Measurements from ENCODE around the gene FGF16. TPM values are rescaled to one million over a fixed set of nuclear protein-coding genes. Genes with fewer than 3 reads are reported as not detected.
A peak's percentile ranks its signal among the peaks of the same experiment; 100 is the strongest.
"Not testable (repeated sequence)": the region's sequence is repeated elsewhere in the genome, so short reads cannot be mapped to it uniquely, and the experiment has no call there.

Gene FGF16
- not detected for total RNA-seq

- ATAC-seq = peak; percentile 66
- intact Hi-C loops (cut with DNase I, micrococcal nuclease) = loop anchor here in 1 of 2 experiments (5.0 to 10.0 kb wide), 4 partner anchors 148 to 645 kb away; partner anchors contain the start of genes COX7B and MAGT1
- POLR2A ChIA-PET = no interaction called here
Measured at GRCh38 chrX:77446908-77447652, at the start of gene FGF16. Gene FGF16, plus strand, starts transcription at chrX:77447389. Its CDS starts 286 bp downstream, at chrX:77447675.

DNA sequence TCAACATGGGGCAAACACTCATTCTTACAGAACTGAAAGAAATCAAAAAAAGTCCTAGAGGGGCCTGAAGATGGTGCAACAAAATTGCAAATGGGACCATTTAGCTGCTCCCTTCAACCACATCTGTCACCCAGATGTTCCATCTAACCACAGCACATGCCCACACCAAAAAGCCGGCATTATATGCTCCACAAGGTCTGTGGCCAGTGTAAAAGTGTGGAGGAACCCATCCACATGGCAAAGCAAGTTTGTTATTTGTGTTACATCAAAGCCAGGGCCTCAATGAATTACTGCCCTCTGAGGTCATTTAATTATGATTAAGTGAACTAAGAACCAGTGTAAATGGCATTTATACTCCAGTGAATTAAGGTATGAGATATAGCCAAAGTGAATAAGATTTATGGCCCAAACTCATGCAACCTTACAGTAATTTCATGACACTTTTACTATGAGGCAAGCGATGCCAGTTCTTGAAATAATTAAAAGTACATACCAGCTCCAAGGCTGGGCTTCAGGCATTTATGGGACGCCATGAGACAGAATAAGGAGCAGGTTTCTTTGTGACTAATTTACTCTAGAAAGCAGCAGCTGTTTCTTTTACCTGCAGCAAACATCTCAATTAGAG, 48.7 kb upstream of the FGF16 start:
- H3K4me1 Mint-ChIP-seq = no peaks in the 10 kb centered on the region
- CTCF ChIA-PET = no interaction called here
- H3K27ac Mint-ChIP-seq = no peak overlapping the region

More at GRCh38 chrX:77446908-77447652, at the start of gene FGF16:
- peak; percentile 42 for DNase-seq
- H3K27me3 Mint-ChIP-seq = peaks cover 22% of the 10 kb centered on the region
- no peaks in the 10 kb centered on the region for H3K9me3 Mint-ChIP-seq (ENCODE audit: low read depth)
- peaks cover 8% of the 10 kb centered on the region for H3K4me1 Mint-ChIP-seq
- H3K36me3 Mint-ChIP-seq (ENCODE audit: low read depth) = no peaks in the 10 kb centered on the region
- CTCF ChIA-PET = interaction anchor here (0.7 kb wide), 2 partner anchors 67 to 149 kb away, joined by 3 to 4 read pairs; no protein-coding TSS in a partner anchor
- peak within 1 kb of the TSS; percentile 66 for H3K4me3 Mint-ChIP-seq
- peak within 1 kb of the TSS; percentile 13 for H3K27ac Mint-ChIP-seq

DNA sequence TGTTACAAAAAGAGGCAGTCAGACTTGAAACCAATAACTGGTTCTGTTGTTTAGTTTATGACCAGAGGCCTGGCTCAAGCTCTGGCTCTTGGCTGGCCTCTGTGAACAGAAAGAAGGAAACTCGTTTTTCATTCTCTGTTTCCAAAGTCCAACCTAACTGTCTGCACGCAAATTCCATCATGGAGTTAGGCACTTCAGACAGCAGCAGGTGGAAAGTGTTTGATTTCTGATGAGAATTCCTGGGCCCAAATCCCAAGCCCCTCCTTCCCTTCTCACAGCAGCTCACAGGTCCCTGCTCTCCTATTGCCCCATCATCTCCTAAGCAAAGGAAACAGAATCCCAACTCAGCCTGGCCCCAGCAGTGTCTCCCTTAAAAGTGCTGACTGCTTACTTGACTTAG, 42.8 kb upstream of the FGF16 start:
- intact Hi-C loops (cut with DNase I, micrococcal nuclease) = no loop called here
- DNase-seq (no peak), ATAC-seq (no peak)
- H3K27ac Mint-ChIP-seq = no peak overlapping the region
- H3K27me3 Mint-ChIP-seq = no peaks in the 10 kb centered on the region
- H3K4me1 Mint-ChIP-seq = no peaks in the 10 kb centered on the region
- CTCF ChIA-PET = no interaction called here
- H3K36me3 Mint-ChIP-seq (ENCODE audit: low read depth) = no peaks in the 10 kb centered on the region
- POLR2A ChIA-PET = no interaction called here
- no peaks in the 10 kb centered on the region for H3K9me3 Mint-ChIP-seq (ENCODE audit: low read depth)
- no peak overlapping the region for H3K4me3 Mint-ChIP-seq

More for the DNA sequence above, 48.7 kb upstream of the FGF16 start:
- POLR2A ChIA-PET = no interaction called here
- no peaks in the 10 kb centered on the region for H3K27me3 Mint-ChIP-seq
- intact Hi-C loops (cut with DNase I, micrococcal nuclease) = no loop called here
- H3K9me3 Mint-ChIP-seq (ENCODE audit: low read depth) = peaks cover 1% of the 10 kb centered on the region
- ATAC-seq = no peak
- no peak for DNase-seq
- no peak overlapping the region for H3K4me3 Mint-ChIP-seq
- no peaks in the 10 kb centered on the region for H3K36me3 Mint-ChIP-seq (ENCODE audit: low read depth)

- CTCF ChIA-PET; POLR2A ChIA-PET; H3K27ac Mint-ChIP-seq; DNase-seq; H3K4me3 Mint-ChIP-seq; ATAC-seq; H3K9me3 Mint-ChIP-seq (ENCODE audit: low read depth); intact Hi-C loops (cut with DNase I, micrococcal nuclease); H3K27me3 Mint-ChIP-seq; H3K4me1 Mint-ChIP-seq; H3K36me3 Mint-ChIP-seq (ENCODE audit: low read depth): not testable (repeated sequence)
Measured at GRCh38 chrX:77407821-77408220, 39.4 kb upstream of the FGF16 start.

GRCh38 chrX:77412631-77413030, 34.6 kb upstream of the FGF16 start:
- peaks cover 7% of the 10 kb centered on the region for H3K27me3 Mint-ChIP-seq
- no peak overlapping the region for H3K4me3 Mint-ChIP-seq

GRCh38 chrX:77415161-77415560, 32.0 kb upstream of the FGF16 start:
- peaks cover 7% of the 10 kb centered on the region for H3K27me3 Mint-ChIP-seq
- DNase-seq (no peak), ATAC-seq (no peak)
- intact Hi-C loops (cut with DNase I, micrococcal nuclease) = no loop called here
- H3K27ac Mint-ChIP-seq = no peak overlapping the region
- ChIA-PET CTCF (interaction anchor here (0.7 kb wide), 1 partner anchor 46 kb away, joined by 3 read pairs; no protein-coding TSS in a partner anchor), POLR2A (no interaction called here)
- H3K36me3 Mint-ChIP-seq (ENCODE audit: low read depth) = no peaks in the 10 kb centered on the region
- no peak overlapping the region for H3K4me3 Mint-ChIP-seq
- H3K4me1 Mint-ChIP-seq = no peaks in the 10 kb centered on the region
- no peaks in the 10 kb centered on the region for H3K9me3 Mint-ChIP-seq (ENCODE audit: low read depth)

More at GRCh38 chrX:77412631-77413030, 34.6 kb upstream of the FGF16 start:
- Mint-ChIP-seq H3K9me3 (ENCODE audit: low read depth) (no peaks in the 10 kb centered on the region), H3K27ac (no peak overlapping the region), H3K4me1 (no peaks in the 10 kb centered on the region), H3K36me3 (ENCODE audit: low read depth) (no peaks in the 10 kb centered on the region)
- CTCF ChIA-PET = no interaction called here
- DNase-seq (no peak), ATAC-seq (no peak)
- intact Hi-C loops (cut with DNase I, micrococcal nuclease) = no loop called here
- POLR2A ChIA-PET = no interaction called here

DNA sequence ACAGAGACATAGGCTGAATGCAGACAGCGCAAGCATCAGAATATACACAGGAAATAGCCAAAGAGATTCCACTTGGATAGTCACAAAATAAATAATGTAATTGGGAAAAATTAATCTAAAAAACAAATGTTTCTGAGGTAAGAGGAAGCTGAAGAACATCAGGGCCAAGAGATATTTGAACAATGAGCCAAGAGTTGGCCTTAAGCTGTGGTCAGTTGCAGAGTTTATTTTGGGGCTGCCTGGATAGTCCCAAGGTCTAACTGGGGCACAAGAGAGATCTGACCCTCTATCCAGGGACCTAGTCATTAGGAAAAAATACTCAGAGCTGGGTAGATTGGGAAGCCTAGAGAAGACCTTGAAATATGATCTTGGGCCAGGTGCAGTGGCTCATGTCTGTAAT, 31.3 kb upstream of the FGF16 start:
- no peak overlapping the region for H3K4me3 Mint-ChIP-seq
- H3K27ac Mint-ChIP-seq = no peak overlapping the region
- H3K36me3 Mint-ChIP-seq (ENCODE audit: low read depth) = no peaks in the 10 kb centered on the region
- no peak for ATAC-seq
- peaks cover 6% of the 10 kb centered on the region for H3K27me3 Mint-ChIP-seq
- intact Hi-C loops (cut with DNase I, micrococcal nuclease) = no loop called here
- CTCF ChIA-PET = interaction anchor here (0.7 kb wide), 1 partner anchor 45 kb away, joined by 3 read pairs; no protein-coding TSS in a partner anchor
- no peaks in the 10 kb centered on the region for H3K4me1 Mint-ChIP-seq
- DNase-seq = no peak
- POLR2A ChIA-PET = no interaction called here
- H3K9me3 Mint-ChIP-seq (ENCODE audit: low read depth) = no peaks in the 10 kb centered on the region

DNA sequence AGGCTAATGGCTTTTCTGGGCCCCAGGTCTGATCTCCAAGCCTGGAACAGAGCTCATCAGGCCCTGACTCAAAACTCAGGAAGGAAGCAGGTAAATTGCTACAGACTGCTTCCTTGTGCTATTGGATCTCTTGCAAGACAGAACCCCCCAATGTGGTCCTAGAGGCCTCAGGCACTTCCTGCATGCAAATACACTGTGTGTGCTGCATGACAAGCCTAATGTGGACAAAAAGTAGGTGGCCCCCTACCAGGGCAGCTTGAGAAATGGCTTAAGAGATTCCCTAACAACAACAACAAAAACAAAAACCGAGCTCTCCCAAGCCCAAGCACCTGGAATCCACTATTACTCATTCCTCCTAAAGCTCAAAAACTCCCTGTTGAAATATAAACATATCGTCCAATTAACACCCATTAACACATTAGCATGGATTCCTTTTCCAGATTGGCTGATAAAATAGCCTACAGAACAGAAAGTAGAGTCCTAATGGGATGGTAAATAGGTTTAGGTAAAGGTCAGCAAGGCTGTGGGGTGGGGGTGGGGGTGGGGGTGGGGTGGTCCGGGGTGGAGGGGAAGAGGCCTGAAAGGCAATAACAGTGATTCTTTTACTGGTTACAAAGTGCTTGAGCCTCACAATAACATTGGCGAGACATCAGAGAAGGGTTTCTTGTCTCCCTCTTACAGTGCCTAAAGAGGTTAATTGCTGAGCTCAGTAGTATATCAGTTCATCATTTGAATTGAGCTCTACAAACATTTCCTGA, 24.1 kb upstream of the FGF16 start:
- ChIA-PET CTCF (no interaction called here), POLR2A (no interaction called here)
- no peaks in the 10 kb centered on the region for H3K9me3 Mint-ChIP-seq (ENCODE audit: low read depth)
- DNase-seq (no peak), ATAC-seq (no peak)
- no peaks in the 10 kb centered on the region for H3K27me3 Mint-ChIP-seq
- no peaks in the 10 kb centered on the region for H3K4me1 Mint-ChIP-seq
- H3K27ac Mint-ChIP-seq = no peak overlapping the region
- intact Hi-C loops (cut with DNase I, micrococcal nuclease) = no loop called here
- H3K4me3 Mint-ChIP-seq = no peak overlapping the region
- H3K36me3 Mint-ChIP-seq (ENCODE audit: low read depth) = no peaks in the 10 kb centered on the region

DNA sequence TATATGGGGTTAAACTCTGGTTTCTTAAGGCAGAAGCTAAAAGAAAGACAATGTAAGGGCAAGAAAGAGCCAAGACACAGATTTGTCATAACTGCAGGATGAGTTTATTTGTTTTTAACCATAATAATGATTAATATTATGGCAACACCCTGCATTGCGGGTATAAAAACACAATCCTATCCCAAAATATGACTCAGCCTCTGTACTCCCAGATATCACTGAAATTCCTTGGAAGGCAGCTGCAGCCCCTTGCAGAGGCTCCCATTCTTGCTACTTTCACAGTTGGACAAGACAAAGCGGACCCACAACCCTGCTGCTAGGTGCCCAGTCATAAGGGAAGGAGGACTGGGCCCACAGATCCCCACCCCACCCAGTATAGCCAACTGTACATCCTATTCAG, 20.4 kb upstream of the FGF16 start:
- POLR2A ChIA-PET = no interaction called here
- intact Hi-C loops (cut with DNase I, micrococcal nuclease) = no loop called here
- Mint-ChIP-seq H3K36me3 (ENCODE audit: low read depth) (no peaks in the 10 kb centered on the region), H3K4me1 (no peaks in the 10 kb centered on the region), H3K27me3 (no peaks in the 10 kb centered on the region), H3K4me3 (no peak overlapping the region), H3K27ac (no peak overlapping the region), H3K9me3 (ENCODE audit: low read depth) (no peaks in the 10 kb centered on the region)
- no peak for ATAC-seq
- DNase-seq = no peak
- CTCF ChIA-PET = no interaction called here

GRCh38 chrX:77427611-77428010, 19.6 kb upstream of the FGF16 start:
- ChIA-PET POLR2A (no interaction called here), CTCF (no interaction called here)
- H3K4me1 Mint-ChIP-seq = no peaks in the 10 kb centered on the region
- intact Hi-C loops (cut with DNase I, micrococcal nuclease) = no loop called here
- no peaks in the 10 kb centered on the region for H3K27me3 Mint-ChIP-seq
- H3K27ac Mint-ChIP-seq = no peak overlapping the region
- no peaks in the 10 kb centered on the region for H3K9me3 Mint-ChIP-seq (ENCODE audit: low read depth)
- no peaks in the 10 kb centered on the region for H3K36me3 Mint-ChIP-seq (ENCODE audit: low read depth)
- no peak overlapping the region for H3K4me3 Mint-ChIP-seq
- ATAC-seq = no peak
- no peak for DNase-seq

GRCh38 chrX:77428551-77428950, 18.6 kb upstream of the FGF16 start:
- Mint-ChIP-seq H3K9me3 (ENCODE audit: low read depth) (no peaks in the 10 kb centered on the region), H3K27ac (no peak overlapping the region), H3K27me3 (no peaks in the 10 kb centered on the region), H3K36me3 (ENCODE audit: low read depth) (no peaks in the 10 kb centered on the region), H3K4me3 (no peak overlapping the region), H3K4me1 (no peaks in the 10 kb centered on the region)
- intact Hi-C loops (cut with DNase I, micrococcal nuclease) = no loop called here
- no peak for ATAC-seq
- POLR2A ChIA-PET = no interaction called here
- DNase-seq = no peak
- CTCF ChIA-PET = no interaction called here

DNA sequence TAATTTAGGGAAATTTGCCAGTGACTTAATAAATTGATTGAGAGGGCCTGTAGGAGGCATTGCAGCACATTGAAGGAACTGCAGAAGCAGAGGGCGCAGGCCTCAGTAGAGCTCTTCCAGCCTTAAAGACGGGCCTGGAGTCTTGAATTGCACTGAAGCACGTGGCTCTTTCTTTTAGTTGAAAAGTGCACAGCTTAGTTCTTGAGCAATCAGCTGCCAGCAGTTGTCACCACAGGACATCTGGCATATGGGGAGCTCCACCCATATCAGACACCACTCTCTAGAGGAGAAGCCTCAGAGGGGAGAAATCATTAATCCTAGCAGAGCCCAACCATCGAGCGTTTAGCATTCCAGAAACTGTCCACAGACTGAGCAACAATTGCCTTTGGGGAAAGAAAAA, 16.0 kb upstream of the FGF16 start:
- ChIA-PET CTCF (no interaction called here), POLR2A (no interaction called here)
- Mint-ChIP-seq H3K4me1 (no peaks in the 10 kb centered on the region), H3K36me3 (ENCODE audit: low read depth) (no peaks in the 10 kb centered on the region), H3K27ac (no peak overlapping the region), H3K4me3 (no peak overlapping the region), H3K9me3 (ENCODE audit: low read depth) (no peaks in the 10 kb centered on the region), H3K27me3 (no peaks in the 10 kb centered on the region)
- ATAC-seq = no peak
- no peak for DNase-seq
- intact Hi-C loops (cut with DNase I, micrococcal nuclease) = no loop called here
